Measurements from ENCODE around the gene GTF2A1.

The GTF2A1 gene

GRCh38 chr14:81172881-81173280 lies 47.9 kb downstream of the GTF2A1 start:
- no peak for DNase-seq

- no peak for DNase-seq
These were observed 48.4 kb downstream of the GTF2A1 start for GRCh38 chr14:81172353-81172752.

- no peak for DNase-seq
These were observed 49.9 kb downstream of the GTF2A1 start for GRCh38 chr14:81170829-81171195.

GRCh38 chr14:81170104-81170828 lies 50.5 kb downstream of the GTF2A1 start:
- peak; percentile 92 for DNase-seq

- no peak for DNase-seq
These were observed 51.1 kb downstream of the GTF2A1 start for GRCh38 chr14:81169711-81170103.

GRCh38 chr14:81169267-81169666 lies 51.5 kb downstream of the GTF2A1 start:
- no peak for DNase-seq

- DNase-seq, result no peak
These were observed 54.6 kb downstream of the GTF2A1 start for GRCh38 chr14:81166121-81166520.

- no peak for DNase-seq
These were observed 55.6 kb downstream of the GTF2A1 start for GRCh38 chr14:81165188-81165587.

GRCh38 chr14:81164167-81164774 lies 56.5 kb downstream of the GTF2A1 start:
- peak; percentile 86 for DNase-seq

- DNase-seq, result no peak
These were observed 57.8 kb downstream of the GTF2A1 start for GRCh38 chr14:81162941-81163340.

GRCh38 chr14:81161749-81162148 lies 59.0 kb downstream of the GTF2A1 start:
- DNase-seq, result no peak

- DNase-seq, result no peak
These were observed 59.7 kb downstream of the GTF2A1 start for GRCh38 chr14:81161088-81161487.

GRCh38 chr14:81157431-81157830 lies 63.3 kb downstream of the GTF2A1 start:
- DNase-seq, result no peak

GRCh38 chr14:81153187-81153586 lies 67.6 kb downstream of the GTF2A1 start:
- DNase-seq, result peak; percentile 33

GRCh38 chr14:81148635-81149034 lies 72.1 kb downstream of the GTF2A1 start:
- no peak for DNase-seq

GRCh38 chr14:81147140-81147897 lies 73.4 kb downstream of the GTF2A1 start:
- no peak for DNase-seq

GRCh38 chr14:81144824-81145603 lies 75.7 kb downstream of the GTF2A1 start:
- DNase-seq, result no peak

GRCh38 chr14:81143793-81144192 lies 77.0 kb downstream of the GTF2A1 start:
- DNase-seq, result no peak

- DNase-seq, result no peak
These were observed 79.3 kb downstream of the GTF2A1 start for GRCh38 chr14:81141426-81141825.

- no peak for DNase-seq
These were observed 82.3 kb downstream of the GTF2A1 start for GRCh38 chr14:81138429-81138828.

- no peak for DNase-seq
These were observed 83.4 kb downstream of the GTF2A1 start for GRCh38 chr14:81137316-81137715.

- DNase-seq, result no peak
These were observed 87.4 kb downstream of the GTF2A1 start for GRCh38 chr14:81133400-81133799.

GRCh38 chr14:81132468-81132867 lies 88.3 kb downstream of the GTF2A1 start:
- DNase-seq, result no peak
